HG03457 (cell line): ENCODE measurements around the gene TMEM123.

Source experiments
- ATAC-seq: cut with Tn5 transposase; IDR thresholded peaks from one replicate; pipeline ENCODE4 v1.9.1; 2021; ENCODE audit warnings: moderate number of reproducible peaks; ENCODE audit not compliant: unreplicated experiment

Gene TMEM123

DNA sequence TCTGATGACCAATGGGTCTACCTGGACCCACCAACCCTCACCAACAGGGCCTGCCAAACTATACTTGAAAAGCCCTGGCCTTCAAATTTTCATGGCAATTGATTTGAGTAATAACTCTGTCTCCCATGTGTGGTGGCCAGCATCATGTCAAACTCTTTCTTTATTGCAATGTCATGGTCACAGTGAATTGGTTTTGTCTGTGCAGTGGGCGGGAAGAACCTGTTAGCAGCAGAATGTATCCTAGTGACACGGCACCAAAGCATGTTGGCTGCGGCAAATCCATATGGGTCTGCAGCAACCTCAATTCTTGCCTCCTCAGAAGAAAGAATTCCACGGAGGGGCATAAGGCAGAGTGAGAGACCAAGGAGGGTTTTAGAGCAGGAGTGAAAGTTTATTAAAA, 19.6 kb upstream of the TMEM123 start:
- ATAC-seq: no peak

DNA sequence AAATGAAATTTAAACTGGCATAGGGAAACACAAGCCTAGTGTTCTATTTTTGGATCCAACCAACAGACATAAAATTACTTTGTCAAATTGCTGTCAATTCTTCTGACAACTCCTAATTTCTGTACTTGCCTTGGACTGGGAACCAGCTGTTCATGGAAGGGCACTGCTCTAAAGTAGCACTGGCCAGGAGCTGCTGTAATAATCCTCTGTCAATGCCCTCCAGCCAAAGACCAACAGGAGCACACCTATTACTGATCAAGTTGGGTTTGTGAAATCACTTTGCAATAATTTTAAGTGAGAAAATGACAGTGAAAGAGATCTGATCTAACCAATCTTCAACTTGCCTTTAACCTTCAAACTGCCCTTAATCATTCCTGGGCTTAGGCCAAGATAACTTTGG, 18.9 kb upstream of the TMEM123 start:
- ATAC-seq: no peak

DNA sequence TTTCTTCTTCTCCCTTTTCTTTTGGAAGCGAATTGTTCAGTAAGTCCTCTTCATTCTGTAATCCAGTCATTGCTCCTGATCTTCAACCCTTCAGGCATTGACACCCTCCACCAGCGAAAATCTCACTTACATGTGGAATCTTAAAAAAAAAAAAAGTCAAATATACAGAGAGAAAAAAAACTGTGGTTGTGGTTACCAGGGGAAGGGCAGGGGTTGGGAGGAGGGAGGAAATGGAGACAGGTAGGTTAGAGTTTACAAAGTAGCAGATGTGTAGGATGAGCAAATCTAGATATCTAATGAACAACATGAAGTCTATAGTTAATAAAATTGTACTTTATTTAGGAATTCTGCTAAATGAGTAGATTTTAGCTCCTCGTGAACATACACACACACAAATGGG, 17.7 kb upstream of the TMEM123 start:
- no peak for ATAC-seq

DNA sequence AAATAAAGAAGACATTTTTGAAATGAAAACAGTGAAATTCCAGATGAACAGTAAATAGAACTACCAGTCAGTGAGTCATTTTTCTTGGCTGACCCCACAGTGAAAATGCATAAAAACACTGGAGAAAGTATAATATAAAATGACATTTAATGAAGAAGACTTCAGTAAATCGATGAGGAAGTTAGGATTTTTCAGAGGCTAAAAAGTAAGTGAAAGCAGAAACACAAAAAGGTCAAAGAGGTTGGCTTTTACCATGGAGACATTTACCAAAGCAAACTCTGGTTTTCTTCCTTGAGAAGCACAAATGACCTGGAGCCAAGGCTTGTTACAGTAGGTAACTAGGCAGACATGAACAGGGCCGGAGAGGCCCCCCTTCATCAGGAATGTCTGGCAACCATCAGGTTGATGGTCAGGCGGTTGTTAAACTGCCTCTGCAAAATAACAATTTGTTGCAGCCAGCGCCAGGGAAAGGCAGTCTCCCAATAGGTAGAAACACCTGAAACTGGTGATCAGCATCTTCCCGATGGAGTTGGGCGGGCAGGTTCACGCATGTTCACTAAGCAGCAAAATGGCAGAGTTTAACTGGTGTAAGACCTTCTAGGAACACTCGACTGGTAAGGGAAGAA, 16.7 kb upstream of the TMEM123 start:
- no peak for ATAC-seq

DNA sequence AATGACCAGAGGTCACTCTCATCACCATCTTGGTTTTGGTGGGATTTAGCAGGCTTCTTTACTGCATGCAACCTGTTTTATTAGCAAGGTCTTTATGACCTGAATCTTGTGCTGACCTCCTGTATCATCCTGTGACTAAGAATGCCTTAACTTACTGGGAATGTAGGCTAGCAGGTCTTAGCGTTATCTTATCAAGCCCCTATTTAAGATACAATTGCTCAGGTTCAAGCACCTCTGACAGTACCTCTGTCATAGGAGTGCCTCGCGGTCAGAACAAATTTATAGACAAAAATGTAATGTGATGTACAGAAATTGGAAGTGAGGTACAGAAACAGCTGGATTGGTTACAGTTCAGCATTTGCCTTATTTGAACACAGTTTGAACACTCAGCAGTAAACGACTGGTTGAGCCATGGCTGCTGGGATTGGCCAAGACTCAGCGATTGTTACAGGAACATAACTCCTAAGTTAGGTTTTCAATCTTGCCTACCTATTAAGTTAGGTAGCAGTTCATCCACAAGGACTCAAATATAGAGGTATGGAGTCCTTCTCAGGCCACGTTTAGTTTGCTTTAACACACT, 16.1 kb upstream of the TMEM123 start:
- no peak for ATAC-seq

DNA sequence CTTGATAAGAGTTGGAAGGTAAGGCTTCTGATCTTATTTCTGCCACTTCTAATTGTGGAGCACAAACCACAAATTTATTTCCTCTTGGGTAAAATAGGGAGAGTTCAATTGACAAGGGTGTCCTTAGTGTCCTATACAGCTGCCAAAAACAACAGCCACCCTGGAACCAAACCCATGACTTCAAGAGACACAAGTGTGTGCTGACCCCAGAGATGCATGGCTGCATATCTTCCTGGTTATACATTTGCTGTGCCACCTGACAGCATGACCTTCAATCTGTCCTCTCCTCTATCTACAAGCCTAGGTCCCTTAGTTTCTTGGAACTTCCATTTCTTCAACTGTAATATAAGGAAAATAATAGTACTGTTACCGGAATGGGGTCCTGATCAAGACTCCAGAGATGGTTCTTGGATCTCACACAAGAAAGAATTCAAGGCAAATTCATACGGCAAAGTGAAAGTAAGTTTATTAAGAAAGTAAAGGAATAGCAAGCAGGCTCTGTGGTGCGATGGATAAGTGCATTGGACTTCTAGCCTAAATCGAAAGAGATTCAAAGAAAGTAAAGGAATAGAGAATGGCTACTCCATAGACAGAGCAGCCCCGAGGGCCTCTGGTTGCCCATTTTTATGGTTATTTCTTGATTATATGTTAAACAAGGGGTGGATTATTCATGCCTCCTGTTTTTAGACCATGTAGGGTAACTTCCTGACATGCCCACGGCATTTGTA, 15.5 kb upstream of the TMEM123 start:
- no peak for ATAC-seq

DNA sequence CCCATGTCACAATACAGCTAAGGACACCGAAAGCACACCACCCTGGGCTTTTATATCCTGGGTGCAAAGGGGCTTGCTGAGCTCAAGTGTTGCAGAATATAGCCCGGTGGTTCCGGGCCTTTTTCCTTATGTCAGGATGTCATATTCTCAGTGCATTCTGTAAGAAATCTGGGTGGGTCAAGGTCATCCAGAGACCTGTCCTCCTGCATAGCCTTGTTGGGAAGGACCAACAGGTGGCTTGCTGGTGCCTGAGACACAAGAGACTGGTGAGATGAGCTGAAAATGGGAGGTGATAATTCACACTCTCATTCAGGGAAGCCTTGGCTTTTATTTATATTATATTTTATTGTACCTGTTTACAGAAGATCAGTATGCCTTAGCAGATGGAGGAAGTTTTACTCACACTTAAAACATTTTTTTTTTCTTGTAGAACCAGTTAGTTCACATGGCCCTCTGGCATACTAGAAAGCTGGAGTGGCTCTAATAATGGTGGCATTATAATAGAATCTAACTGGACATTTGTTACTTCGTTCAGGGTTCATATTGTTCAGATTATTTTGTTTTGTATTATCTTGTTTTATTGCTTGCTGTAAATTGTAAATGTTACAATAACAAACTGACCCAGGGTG, 14.6 kb upstream of the TMEM123 start:
- ATAC-seq: no peak

DNA sequence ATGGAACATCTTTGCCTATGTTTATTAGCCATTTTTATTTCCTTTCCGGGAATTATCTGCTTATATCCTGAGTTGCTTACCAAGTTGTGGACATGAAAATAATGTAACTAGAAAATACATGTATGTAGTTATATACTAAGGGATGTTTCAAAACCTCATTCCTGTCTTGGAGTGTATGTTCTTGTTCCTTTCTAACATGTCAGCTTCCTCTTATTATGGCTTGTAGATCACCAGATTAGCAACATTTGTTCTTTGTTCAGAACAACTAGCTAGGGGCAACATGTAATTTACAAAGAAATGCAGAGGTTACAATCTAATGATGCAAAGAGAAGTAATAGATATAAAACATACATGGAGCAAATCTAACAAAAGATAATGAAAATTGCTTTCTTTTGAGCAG, 13.1 kb upstream of the TMEM123 start:
- no peak for ATAC-seq

DNA sequence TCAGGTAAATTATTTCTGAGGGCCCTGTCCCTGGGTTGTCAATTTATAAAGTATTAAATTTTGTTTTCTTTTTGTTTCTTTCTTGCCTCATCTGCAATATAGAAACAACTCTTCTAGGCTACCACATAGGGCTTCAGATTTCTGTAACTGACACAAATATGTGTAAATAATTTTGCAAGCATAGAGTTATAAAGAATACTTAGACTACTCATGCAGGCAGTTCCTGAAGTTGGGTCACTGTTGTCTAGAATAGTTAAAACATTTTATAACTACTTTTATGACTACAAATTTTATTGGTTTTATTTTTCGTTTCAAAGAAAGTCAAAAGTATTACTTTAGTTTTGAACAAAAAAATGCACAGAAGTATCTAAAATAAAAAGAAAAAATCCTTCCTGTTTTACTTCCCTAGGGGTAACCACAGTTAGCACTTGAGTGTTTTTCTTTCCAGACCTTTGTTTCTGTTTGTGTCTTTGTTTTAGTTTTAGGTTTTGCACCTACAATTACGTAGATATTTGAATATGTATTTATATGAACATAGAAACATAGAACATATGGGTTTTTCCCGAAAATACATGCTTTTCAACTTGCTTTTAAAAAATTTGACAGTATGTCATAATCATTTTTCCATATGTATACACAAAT, 12.4 kb upstream of the TMEM123 start:
- ATAC-seq: no peak

DNA sequence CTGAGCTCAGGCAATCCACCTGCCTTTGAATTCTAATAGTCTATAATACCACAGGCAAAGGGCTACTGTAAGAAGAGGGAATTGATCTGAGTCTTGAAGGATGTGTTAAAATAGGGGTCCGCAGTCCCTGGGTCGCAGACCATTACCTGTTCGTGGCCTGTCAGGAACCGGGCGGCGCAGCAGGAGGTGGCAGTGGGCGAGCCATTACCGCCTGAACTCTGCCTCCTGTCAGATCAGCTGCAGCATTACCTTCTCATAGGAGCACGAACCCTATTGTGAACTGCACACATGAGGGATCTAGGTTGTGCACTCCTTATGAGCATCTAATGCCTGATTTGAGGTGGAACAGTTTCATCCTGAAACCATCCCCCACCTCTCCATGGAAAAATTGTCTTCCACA, 11.5 kb upstream of the TMEM123 start:
- no peak for ATAC-seq

DNA sequence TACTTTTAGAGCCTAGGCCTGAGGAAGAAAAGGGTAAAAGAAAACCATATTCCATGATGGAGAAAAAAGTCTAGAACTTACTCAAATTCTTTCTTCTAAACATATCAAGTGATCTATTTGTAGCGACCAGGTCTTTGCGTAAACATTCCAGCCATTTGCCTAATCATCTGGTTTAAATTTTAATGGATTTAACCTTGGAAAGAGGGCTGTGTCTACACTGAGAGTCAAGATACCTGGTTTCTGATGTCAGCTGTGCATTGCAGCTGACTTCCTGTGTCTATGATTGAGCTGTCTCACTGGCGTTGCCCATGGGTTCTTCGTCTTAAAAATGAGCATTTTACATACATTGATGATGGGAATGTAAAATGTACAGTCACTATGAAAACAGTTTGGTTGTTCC, 10.0 kb upstream of the TMEM123 start:
- ATAC-seq: no peak

DNA sequence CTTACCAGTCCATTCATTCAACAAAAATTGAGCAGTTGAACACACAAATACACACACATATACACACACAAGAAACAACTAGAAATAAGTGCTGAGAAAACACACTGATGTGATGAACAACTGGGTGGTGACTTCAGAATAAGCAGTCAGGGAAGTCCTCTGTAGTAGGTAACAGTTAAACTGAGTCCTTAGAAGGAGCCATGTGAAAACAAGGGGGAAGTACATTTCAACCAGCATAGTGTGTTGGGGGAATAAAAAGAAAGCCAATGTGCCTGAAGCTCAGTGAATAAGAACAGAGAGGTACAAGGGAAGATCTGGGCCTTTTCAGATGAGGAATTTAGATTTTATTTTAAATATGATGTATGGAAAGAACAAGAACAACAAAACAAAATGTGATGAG, 6.8 kb upstream of the TMEM123 start:
- no peak for ATAC-seq

DNA sequence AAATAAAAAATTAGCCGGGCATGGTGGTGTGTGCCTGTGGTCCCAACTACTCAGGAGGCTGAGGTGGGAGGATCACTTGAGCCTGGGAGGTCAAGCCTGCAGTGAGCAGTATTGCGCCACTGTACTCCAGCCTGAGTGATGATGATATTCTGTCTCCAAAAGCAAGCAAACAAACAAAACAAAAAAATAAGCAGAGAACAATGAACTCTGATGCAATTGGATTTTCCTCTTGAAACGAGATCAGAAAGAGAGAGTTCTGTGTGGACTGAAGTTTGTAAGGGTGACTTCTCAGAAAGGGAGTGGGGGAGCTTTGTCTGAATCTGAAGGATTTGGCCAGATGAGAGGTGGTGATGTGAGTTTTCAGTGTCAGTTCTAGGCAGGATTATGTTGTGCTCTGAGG, 6.0 kb upstream of the TMEM123 start:
- ATAC-seq: no peak

DNA sequence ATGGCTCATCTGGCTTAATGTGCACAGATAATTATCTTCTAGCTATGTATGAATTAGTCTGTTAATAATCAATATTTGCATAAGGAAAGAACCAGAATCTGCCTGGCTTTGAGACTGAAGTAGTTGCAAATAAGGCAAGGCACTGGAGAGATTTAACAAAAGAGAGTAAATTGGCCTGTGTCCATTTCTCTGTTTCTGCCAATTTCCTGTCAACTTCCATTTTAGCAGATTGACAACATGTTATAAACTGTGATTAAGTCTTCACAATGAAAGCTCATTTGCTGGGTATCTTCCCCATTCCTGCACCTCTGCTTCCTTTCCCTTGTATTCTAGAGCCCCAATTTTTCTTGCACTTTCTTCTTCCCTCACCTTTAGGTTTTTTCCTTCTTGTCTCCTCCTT, 5.3 kb upstream of the TMEM123 start:
- no peak for ATAC-seq

DNA sequence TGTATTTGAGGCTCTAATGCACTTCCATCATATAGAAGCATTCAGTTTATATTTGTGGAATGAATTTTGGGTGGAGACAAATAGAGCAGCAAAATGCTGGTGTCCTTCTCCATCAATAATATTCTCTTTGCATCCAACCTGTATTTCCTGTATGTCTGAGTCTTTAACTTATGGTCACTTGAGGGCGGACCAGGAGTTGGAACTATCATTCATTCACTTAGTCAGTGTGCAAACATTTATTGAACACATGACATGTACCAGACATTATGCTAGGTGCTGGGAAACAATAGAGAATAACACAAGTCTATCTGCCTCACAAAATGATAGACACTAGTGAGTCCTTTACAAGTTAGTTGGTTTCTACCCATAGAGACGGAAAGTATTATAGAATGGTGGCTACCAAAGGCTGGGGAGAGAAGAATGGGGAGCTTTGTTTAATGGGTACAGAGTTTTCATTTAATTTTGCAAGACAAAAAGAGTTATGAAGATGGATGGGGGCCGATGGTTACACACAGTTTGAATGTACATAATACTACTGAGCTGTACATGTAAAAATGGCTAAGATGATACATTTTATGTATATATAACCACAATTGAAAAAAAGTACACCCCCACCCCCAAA, 4.6 kb upstream of the TMEM123 start:
- ATAC-seq: no peak

DNA sequence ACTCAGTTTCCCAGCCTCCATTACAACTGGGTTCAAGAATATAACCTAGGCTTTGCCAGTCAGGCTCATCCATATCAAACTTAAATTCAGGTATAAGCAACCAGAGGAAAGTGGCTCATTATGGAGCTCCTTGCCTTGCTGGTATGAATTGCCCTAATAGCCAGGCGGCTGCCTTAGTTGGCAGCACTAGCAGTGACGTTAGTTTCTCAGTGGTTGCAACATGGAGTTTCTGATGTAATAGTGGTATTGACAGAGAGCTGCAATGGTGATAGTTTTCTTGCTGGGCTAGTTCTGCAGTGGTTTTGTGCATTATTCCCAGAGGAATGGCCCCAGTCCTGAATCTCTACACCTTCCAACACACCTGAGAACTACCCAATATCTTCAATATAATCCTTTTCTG, 3.8 kb upstream of the TMEM123 start:
- no peak for ATAC-seq

DNA sequence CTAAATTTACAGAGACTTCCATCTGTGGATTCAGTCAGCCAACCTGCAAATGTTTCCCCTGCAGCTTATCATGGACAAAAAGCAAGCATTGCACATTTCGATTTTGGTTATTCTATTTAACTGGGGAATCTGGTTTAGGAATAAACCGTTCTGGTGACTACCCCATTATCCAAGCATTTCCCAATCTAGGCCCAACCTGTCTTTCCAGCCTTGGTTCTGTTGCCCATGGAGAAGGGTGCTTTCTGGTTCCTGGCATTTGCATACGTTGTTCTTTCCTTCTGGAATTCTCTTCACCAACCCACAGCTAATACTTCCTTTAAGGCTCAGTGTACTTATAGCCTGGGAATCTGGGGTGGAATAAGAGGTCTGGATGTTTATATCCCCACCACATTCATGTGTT, 1.4 kb upstream of the TMEM123 start:
- ATAC-seq: no peak

DNA sequence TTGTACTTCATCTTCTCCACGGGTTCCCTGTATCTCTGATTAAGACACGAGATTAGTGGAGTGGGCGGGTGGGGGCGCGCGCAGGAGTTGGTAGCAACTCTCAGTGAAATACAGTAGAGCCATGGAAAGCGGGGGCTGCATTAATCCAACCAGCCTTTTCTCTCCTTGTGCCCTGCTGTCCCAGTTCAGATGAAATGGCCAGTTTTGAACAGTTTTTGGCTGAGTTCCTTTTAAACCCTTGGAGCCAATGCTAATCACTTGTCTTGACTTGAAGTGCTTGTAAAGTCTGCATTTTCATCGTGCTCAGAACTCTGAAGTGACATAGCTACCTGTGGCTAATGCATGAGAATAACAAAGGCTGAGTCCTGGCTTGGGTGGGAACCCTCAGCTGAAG, 734 bp upstream of the TMEM123 start:
- ATAC-seq: no peak

DNA sequence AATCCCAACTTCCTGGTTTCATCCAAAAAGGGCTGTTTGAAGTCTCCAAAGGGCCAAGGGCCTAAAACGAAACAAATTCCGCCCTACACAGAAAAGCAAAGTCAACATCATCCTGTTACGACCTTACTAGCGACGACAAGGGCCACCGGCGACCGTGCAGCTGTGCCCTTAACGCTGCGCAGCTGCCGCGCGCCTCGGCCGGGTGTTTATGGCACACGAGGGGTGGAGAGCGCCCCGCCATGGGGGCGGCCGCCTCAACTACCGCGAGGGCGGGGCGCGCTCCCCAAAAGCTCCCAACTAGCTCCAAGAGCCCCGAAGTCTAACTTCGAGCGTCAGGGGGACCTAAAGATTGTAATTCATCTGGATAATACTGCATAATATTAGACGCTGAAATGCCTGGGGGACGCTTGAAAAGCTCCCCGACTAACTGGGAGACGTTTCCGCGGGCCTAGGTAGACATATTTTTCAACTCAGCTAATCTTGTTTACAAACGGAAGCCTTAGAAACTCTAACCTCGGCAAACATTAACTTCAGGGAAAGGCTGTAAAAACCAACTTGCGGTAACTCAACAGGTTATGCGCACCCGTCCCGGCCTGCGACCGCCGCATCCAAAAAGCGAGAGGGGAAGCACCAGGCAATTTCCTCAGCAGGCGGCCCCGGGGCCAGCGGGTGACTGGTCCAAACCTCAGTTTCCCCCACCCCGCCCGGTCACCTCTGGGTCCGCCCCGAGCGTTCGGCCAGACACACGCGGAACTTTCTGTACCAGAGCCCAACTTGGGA, 694 bp downstream of the TMEM123 start:
- ATAC-seq: peak; percentile 54

DNA sequence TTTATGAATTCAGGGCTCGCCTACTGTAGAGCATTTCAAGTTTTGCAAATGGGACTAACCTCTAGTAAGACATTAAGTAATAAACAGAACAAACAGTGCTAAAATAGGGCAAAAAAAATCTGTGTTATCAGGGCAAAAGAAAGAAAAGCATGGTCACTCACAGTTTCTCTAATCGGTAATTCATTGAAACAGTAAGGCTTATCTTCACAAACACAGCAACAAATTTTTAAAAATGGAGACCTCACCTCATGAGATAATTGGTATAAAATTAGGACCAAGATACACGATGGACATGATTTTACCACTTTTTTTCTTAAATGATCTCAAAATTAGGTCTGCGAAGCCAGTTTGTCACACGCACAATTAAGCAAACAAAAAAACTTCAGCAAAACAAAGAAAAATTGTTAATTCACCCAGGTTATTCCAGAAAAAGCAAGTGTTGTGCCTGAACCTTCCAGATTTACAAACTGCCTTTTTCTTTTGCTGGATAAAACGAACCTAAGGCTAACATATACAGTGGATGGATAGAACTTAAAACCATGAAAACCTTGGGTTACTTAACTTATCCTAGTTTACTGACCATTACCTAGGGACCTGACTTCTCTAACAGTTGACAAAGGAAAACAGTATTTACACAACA, 1.4 kb downstream of the TMEM123 start:
- no peak for ATAC-seq
